H9 (cell line): ENCODE data around the gene HAL. TPM values are rescaled to one million over a fixed set of nuclear protein-coding genes. Genes with fewer than 3 reads are reported as not detected.

Experiments used
- DNase-seq: peaks from one replicate; pipeline ENCODE4 v3.0.0-alpha.2; 2017
- H2AFZ ChIP-seq: one replicate; pipeline ENCODE4 v1.6.1; 2013; ENCODE audit warnings: mild to moderate bottlenecking, low read length, control low read depth, moderate library complexity
- H2AK5ac ChIP-seq: 2 replicates; pipeline ENCODE4 v1.6.1; 2013; ENCODE audit warnings: low read length, control low read depth, mixed read lengths; ENCODE audit not compliant: insufficient read length
- H2BK120ac ChIP-seq: one replicate; pipeline ENCODE4 v1.6.1; 2013; ENCODE audit warnings: low read depth, mild to moderate bottlenecking, low read length, control low read depth, inconsistent platforms; ENCODE audit not compliant: poor library complexity, severe bottlenecking
- H2BK12ac ChIP-seq: 2 replicates; pipeline ENCODE4 v1.6.1; 2013; ENCODE audit warnings: low read length, control low read depth, mixed read lengths, low read depth; ENCODE audit not compliant: insufficient read length
- H2BK15ac ChIP-seq: 2 replicates; pipeline ENCODE4 v1.6.1; 2013; ENCODE audit warnings: low read depth, low read length, control low read depth
- H2BK20ac ChIP-seq: one replicate; pipeline ENCODE4 v1.6.1; 2013; ENCODE audit warnings: low read depth, mild to moderate bottlenecking, low read length, control low read depth, inconsistent platforms; ENCODE audit not compliant: poor library complexity, severe bottlenecking
- H2BK5ac ChIP-seq: 2 replicates; pipeline ENCODE4 v1.6.1; 2013; ENCODE audit warnings: low read length, control low read depth, mixed read lengths; ENCODE audit not compliant: insufficient read length
- H3K14ac ChIP-seq: 2 replicates; pipeline ENCODE4 v1.6.1; 2013; ENCODE audit warnings: low read length, control low read depth; ENCODE audit not compliant: insufficient read depth
- H3K18ac ChIP-seq: 2 replicates; pipeline ENCODE4 v1.6.1; 2013; ENCODE audit warnings: low read depth, mild to moderate bottlenecking, mixed read lengths, low read length, control low read depth; ENCODE audit not compliant: insufficient read length
- H3K23ac ChIP-seq: 2 replicates; pipeline ENCODE4 v1.6.1; 2013; ENCODE audit warnings: low read length, control low read depth, mixed read lengths, low read depth; ENCODE audit not compliant: insufficient read length
- H3K23me2 ChIP-seq: 2 replicates; pipeline ENCODE4 v1.6.1; 2013; ENCODE audit warnings: low read depth, mild to moderate bottlenecking, mixed read lengths, low read length, control low read depth; ENCODE audit not compliant: insufficient read length, poor library complexity, severe bottlenecking
- H3K27ac ChIP-seq: 2 replicates; pipeline ENCODE4 v1.5.1; 2013; ENCODE audit warnings: low read length, control low read depth, mixed read lengths, low read depth; ENCODE audit not compliant: insufficient read length
- H3K27me3 ChIP-seq: 2 replicates; pipeline ENCODE4 v1.6.1; 2013; ENCODE audit warnings: low read length, control low read depth, inconsistent platforms; ENCODE audit not compliant: insufficient read depth
- H3K4ac ChIP-seq: 2 replicates; pipeline ENCODE4 v1.6.1; 2013; ENCODE audit warnings: low read depth, mild to moderate bottlenecking, control low read depth, inconsistent platforms, low read length, moderate library complexity
- H3K4me1 ChIP-seq: 2 replicates; pipeline ENCODE4 v1.6.1; 2013; ENCODE audit warnings: low read length, control low read depth, inconsistent platforms; ENCODE audit not compliant: insufficient read depth
- H3K4me2 ChIP-seq: 2 replicates; pipeline ENCODE4 v1.6.1; 2013; ENCODE audit warnings: low read length, control low read depth, mixed read lengths; ENCODE audit not compliant: insufficient read length, insufficient read depth
- H3K56ac ChIP-seq: 2 replicates; pipeline ENCODE4 v1.6.1; 2013; ENCODE audit warnings: low read depth, mild to moderate bottlenecking, mixed read lengths, low read length, control low read depth; ENCODE audit not compliant: insufficient read length
- H3K79me1 ChIP-seq: 2 replicates; pipeline ENCODE4 v1.6.1; 2013; ENCODE audit warnings: low read depth, mild to moderate bottlenecking, moderate library complexity, low read length, control low read depth, inconsistent platforms; ENCODE audit not compliant: insufficient read depth, poor library complexity, severe bottlenecking
- H3K79me2 ChIP-seq: 2 replicates; pipeline ENCODE4 v1.6.1; 2013; ENCODE audit warnings: low read length, control low read depth, inconsistent platforms; ENCODE audit not compliant: insufficient read depth
- H3K9ac ChIP-seq: 2 replicates; pipeline ENCODE4 v1.6.1; 2013; ENCODE audit warnings: low read length, control low read depth, mixed read lengths; ENCODE audit not compliant: insufficient read length; ENCODE audit errors: extremely low read depth
- H3K9me3 ChIP-seq: one replicate; pipeline ENCODE4 v1.6.1; 2013; ENCODE audit warnings: low read depth, low read length, inconsistent platforms; ENCODE audit not compliant: control insufficient read depth
- H3T11ph ChIP-seq: one replicate; pipeline ENCODE4 v1.6.1; 2013; ENCODE audit warnings: mild to moderate bottlenecking, low read length, control low read depth, inconsistent platforms
- H4K20me1 ChIP-seq: one replicate; pipeline ENCODE4 v1.6.1; 2013; ENCODE audit not compliant: control insufficient read depth, insufficient read length, insufficient read depth
- H4K5ac ChIP-seq: 2 replicates; pipeline ENCODE4 v1.6.1; 2013; ENCODE audit warnings: low read depth, mild to moderate bottlenecking, mixed read lengths, low read length, control low read depth; ENCODE audit not compliant: insufficient read length
- H4K8ac ChIP-seq: replicated peaks from 2 replicates; pipeline ENCODE4 v1.6.1; 2013; ENCODE audit warnings: low read length, control low read depth, mixed read lengths, low read depth; ENCODE audit not compliant: insufficient read length
- H4K91ac ChIP-seq: 2 replicates; pipeline ENCODE4 v1.6.1; 2013; ENCODE audit warnings: low read depth, mild to moderate bottlenecking, moderate library complexity, mixed read lengths, low read length, control low read depth; ENCODE audit not compliant: insufficient read length
- H3K27ac Mint-ChIP-seq, 3 experiments: 2 replicates in 2 of 3; 3 replicates in 1 of 3; pipeline ENCODE4 v1.8.0; 2020 to 2021; ENCODE audit warnings: mixed read lengths in 3 of 3, mild to moderate bottlenecking in 1 of 3, moderate library complexity in 1 of 3
- H3K27me3 Mint-ChIP-seq: 2 replicates; pipeline ENCODE4 v1.8.0; 2021; ENCODE audit warnings: low read depth, mild to moderate bottlenecking, moderate library complexity, mixed read lengths
- H3K36me3 Mint-ChIP-seq, 3 experiments: 2 replicates in 2 of 3; 3 replicates in 1 of 3; pipeline ENCODE4 v1.8.0; 2020 to 2021; ENCODE audit warnings: low read depth in 3 of 3, mixed read lengths in 3 of 3; ENCODE audit not compliant: insufficient read depth in 1 of 3
- H3K4me1 Mint-ChIP-seq, 2 experiments: 2 replicates each; pipeline ENCODE4 v1.8.0; 2020; ENCODE audit warnings: mixed read lengths in 2 of 2
- H3K4me3 Mint-ChIP-seq, 2 experiments: 2 replicates in 1 of 2; 3 replicates in 1 of 2; pipeline ENCODE4 v1.8.0; 2020 to 2021; ENCODE audit warnings: mild to moderate bottlenecking in 2 of 2, mixed read lengths in 2 of 2, moderate library complexity in 1 of 2
- H3K9me3 Mint-ChIP-seq, 2 experiments: 2 replicates in 1 of 2; 3 replicates in 1 of 2; pipeline ENCODE4 v1.8.0; 2020; ENCODE audit warnings: mild to moderate bottlenecking in 2 of 2, mixed read lengths in 2 of 2, moderate library complexity in 1 of 2
- whole genome bisulfite sequencing: extraction: QIAGEN DNeasy Blood & Tissue Kit; methylation state at CpG from one replicate; pipeline ENCODE4 v1.1.7; 2013; ENCODE audit warnings: missing lambda C conversion rate, low lambda C conversion rate, mixed read lengths; ENCODE audit not compliant: insufficient read length; ENCODE audit errors: extremely low coverage; 5-methylcytosine and 5-hydroxymethylcytosine counted together
- total RNA-seq: library from RNA; stranded (reverse); gene quantifications from 2 replicates; pipeline ENCODE4 v1.2.1, GENCODE V29; 2021
- TF ChIP-seq, protein P1 (sequence below): fragments of 200-600 bp; sonication (generic); conservative IDR thresholded peaks from 3 replicates; pipeline ENCODE4 v1.8.0; 2021; ENCODE audit warnings: antibody characterized with exemption, mild to moderate bottlenecking

HAL gene
- total RNA-seq, 1 experiment from 2014 or later, result 0.35 TPM

DNA sequence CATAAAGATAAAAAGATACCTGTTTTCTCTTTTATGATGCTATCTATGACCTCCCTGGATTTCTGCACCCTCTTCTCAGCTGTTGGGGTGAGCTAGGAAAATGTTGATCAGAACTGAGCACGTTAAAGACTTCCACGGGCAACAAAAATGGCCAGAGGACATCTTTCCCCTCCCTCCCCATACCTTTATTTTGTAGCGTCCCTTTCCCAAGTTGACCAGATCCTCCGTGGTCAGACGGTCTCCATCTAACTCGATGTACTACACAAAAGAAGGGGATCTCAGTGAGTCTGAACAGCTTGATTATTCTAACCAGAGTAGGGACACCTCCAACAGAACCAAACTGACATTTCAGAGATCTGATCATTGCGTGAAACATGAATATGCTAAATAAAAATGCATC lies 2.2 kb downstream of the HAL start:
- Histone ChIP-seq H3K23me2 (no peaks in the 10 kb centered on the region), H3K23ac (no peak overlapping the region), H3K27ac (no peak overlapping the region), H3K9ac (no peak overlapping the region), H4K8ac (no peak overlapping the region), H2AK5ac (no peak overlapping the region), H4K91ac (no peak overlapping the region), H3K18ac (no peak overlapping the region), H3T11ph (no peak overlapping the region), H2BK20ac (no peak overlapping the region), H4K20me1 (no peaks in the 10 kb centered on the region), H3K56ac (no peak overlapping the region), H3K4me1 (peaks cover 4% of the 10 kb centered on the region; the same call in 1 of the 2 replicates), H3K9me3 (no peaks in the 10 kb centered on the region), H2BK15ac (no peak overlapping the region), H3K4ac (no peak overlapping the region), H3K79me1 (no peaks in the 10 kb centered on the region), H4K5ac (no peak overlapping the region), H3K27me3 (no peaks in the 10 kb centered on the region), H3K4me2 (no peak overlapping the region), H2BK5ac (no peak overlapping the region), H2BK120ac (no peak overlapping the region), H3K14ac (no peak overlapping the region), H2BK12ac (no peak overlapping the region), H3K79me2 (no peaks in the 10 kb centered on the region), H2AFZ (no peak overlapping the region)
- Mint-ChIP-seq H3K4me3 (no peak overlapping the region), H3K9me3 (no peaks in the 10 kb centered on the region), H3K36me3 (no peaks in the 10 kb centered on the region), H3K4me1 (peaks cover 21 to 22% of the 10 kb centered on the region in 2 experiments), H3K27ac (no peak overlapping the region), H3K27me3 (peaks cover under 1% of the 10 kb centered on the region)
- TF ChIP-seq, protein P1, sequence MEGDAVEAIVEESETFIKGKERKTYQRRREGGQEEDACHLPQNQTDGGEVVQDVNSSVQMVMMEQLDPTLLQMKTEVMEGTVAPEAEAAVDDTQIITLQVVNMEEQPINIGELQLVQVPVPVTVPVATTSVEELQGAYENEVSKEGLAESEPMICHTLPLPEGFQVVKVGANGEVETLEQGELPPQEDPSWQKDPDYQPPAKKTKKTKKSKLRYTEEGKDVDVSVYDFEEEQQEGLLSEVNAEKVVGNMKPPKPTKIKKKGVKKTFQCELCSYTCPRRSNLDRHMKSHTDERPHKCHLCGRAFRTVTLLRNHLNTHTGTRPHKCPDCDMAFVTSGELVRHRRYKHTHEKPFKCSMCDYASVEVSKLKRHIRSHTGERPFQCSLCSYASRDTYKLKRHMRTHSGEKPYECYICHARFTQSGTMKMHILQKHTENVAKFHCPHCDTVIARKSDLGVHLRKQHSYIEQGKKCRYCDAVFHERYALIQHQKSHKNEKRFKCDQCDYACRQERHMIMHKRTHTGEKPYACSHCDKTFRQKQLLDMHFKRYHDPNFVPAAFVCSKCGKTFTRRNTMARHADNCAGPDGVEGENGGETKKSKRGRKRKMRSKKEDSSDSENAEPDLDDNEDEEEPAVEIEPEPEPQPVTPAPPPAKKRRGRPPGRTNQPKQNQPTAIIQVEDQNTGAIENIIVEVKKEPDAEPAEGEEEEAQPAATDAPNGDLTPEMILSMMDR, result no peak
- no CpG with 5 or more reads among the region's 7 CpGs for WGBS
- DNase-seq, result no peak
